ENCODE data around the gene NFYC.

DNA sequence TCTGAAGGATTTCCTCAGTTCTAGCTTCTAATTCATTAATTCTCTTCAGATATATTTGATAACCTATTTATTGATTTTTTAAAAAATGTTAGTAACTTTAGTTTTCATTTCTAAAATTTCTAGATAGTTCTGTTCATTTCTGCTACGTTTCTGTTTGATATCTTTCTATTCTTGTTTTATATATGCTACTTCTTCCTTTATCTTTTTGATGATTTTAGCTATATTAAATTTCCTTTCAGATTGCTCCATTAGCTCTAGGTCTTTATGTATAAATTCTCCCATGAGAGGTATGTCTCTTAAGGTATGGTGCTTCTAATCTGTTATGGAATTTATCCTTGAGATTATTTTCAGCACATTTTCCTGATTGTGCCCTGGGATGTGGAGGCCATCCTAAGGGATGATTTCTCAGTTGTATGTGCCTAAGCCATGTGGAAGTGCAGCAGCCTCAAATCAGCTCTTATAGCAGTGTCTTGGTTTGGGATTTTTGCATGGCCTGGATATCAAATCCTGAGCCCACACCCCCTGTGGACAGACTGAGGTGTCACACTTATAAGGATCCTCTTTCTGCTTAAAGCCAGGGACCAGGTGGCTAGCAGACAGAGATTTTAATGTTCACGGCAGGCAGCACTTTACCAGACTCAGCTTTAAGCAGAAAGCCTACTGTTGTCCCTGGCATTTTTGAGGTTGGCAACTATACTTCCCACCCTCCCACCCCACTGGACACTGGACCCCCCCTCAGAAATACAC lies 85.9 kb downstream of the NFYC start:
- TF ChIP-seq, protein P1, sequence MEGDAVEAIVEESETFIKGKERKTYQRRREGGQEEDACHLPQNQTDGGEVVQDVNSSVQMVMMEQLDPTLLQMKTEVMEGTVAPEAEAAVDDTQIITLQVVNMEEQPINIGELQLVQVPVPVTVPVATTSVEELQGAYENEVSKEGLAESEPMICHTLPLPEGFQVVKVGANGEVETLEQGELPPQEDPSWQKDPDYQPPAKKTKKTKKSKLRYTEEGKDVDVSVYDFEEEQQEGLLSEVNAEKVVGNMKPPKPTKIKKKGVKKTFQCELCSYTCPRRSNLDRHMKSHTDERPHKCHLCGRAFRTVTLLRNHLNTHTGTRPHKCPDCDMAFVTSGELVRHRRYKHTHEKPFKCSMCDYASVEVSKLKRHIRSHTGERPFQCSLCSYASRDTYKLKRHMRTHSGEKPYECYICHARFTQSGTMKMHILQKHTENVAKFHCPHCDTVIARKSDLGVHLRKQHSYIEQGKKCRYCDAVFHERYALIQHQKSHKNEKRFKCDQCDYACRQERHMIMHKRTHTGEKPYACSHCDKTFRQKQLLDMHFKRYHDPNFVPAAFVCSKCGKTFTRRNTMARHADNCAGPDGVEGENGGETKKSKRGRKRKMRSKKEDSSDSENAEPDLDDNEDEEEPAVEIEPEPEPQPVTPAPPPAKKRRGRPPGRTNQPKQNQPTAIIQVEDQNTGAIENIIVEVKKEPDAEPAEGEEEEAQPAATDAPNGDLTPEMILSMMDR (IDR thresholded peaks at IDR 0.05): no peak
- no peak for TF ChIP-seq POLR2AphosphoS5 (IDR thresholded peaks at IDR 0.05)
- no peak for TF ChIP-seq POLR2A (IDR thresholded peaks at IDR 0.05)

Data from sigmoid colon (tissue), 4 donors.